Activated T-helper 2 cell treated with anti-CD3 and anti-CD28 coated beads, Interferon-gamma antibody, Interleukin-2, Interleukin-4, amounts not matched to agents 10 μg/mL and 5 μg/mL and 100 μg/mL, durations not matched to agents 14 hours and 24 hours and 36 hours (primary cell): ENCODE measurements around the gene DYNC1H1. TPM values are rescaled to one million over a fixed set of nuclear protein-coding genes. Genes with fewer than 3 reads are reported as not detected.
"Not testable (repeated sequence)": the region's sequence is repeated elsewhere in the genome, so short reads cannot be mapped to it uniquely, and the experiment has no call there.

Source experiments
- DNase-seq: peaks from one replicate; pipeline ENCODE4 v3.0.0; 2021; ENCODE audit warnings: low spot score
- H3K27ac Mint-ChIP-seq: one replicate; pipeline ENCODE4 v1.8.0; 2021; ENCODE audit warnings: mixed read lengths
- H3K27me3 Mint-ChIP-seq: one replicate; pipeline ENCODE4 v1.8.0; 2021; ENCODE audit warnings: low read depth, mixed read lengths
- H3K36me3 Mint-ChIP-seq: one replicate; pipeline ENCODE4 v1.8.0; 2021; ENCODE audit warnings: low read depth, mixed read lengths
- H3K4me1 Mint-ChIP-seq: one replicate; pipeline ENCODE4 v1.8.0; 2021; ENCODE audit warnings: low read depth, mixed read lengths
- H3K4me3 Mint-ChIP-seq: one replicate; pipeline ENCODE4 v1.8.0; 2021; ENCODE audit warnings: low read depth, mild to moderate bottlenecking, moderate library complexity, mixed read lengths
- H3K9me3 Mint-ChIP-seq: one replicate; pipeline ENCODE4 v1.8.0; 2021; ENCODE audit warnings: mixed read lengths
- intact Hi-C: fragments of 100-400 bp; cut with micrococcal nuclease; formaldehyde crosslinking; loops from one replicate; pipeline ENCODE4 v1.15.1; 2023
- total RNA-seq: library from RNA; stranded (reverse); gene quantifications from 2 replicates; pipeline ENCODE4 v1.2.3, GENCODE V29; 2022

The DYNC1H1 gene
- total RNA-seq, 1 donor from 2014 or later = 286 TPM

GRCh38 chr14:102056694-102057442 is 92.5 kb downstream of the DYNC1H1 start:
- no peak overlapping the region for H3K27ac Mint-ChIP-seq
- peaks cover under 1% of the 10 kb centered on the region for H3K4me1 Mint-ChIP-seq
- intact Hi-C loops = no loop called here
- H3K9me3 Mint-ChIP-seq = no peaks in the 10 kb centered on the region
- H3K4me3 Mint-ChIP-seq = no peak overlapping the region
- no peaks in the 10 kb centered on the region for H3K27me3 Mint-ChIP-seq
- H3K36me3 Mint-ChIP-seq = peaks cover 14% of the 10 kb centered on the region
- DNase-seq = no peak

DNA sequence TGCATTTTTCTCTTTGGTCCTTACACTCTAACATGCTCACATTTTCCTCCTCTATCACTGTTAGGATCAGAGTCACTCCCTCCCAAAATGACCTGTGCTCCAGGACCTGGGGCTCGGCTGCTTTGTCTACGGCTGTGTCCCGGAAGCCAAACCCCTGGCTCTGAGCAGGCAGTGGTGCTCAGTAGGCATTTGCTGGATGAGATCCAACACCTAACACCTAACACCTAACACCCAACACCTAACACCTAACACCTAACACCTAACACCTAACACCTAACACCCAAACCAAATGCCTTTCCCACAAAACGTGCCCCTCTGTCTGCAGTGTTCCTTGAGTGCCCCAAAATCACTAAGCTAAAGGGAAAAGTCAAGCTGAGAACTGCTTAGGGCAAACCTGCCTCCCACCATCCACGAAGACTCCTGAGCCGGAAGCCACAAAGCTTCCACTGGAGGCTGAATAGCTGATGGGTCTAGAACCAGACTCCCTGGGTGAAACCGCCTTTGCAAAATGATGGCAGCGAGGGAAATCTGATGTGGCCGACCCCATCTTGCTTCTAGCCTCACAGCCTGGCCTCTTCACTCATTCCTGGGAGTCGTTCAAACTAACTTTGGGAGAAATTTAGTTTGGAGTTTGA is 93.2 kb downstream of the DYNC1H1 start:
- Mint-ChIP-seq H3K36me3 (peaks cover 8% of the 10 kb centered on the region), H3K27ac (no peak overlapping the region), H3K27me3 (no peaks in the 10 kb centered on the region), H3K4me3 (no peak overlapping the region), H3K9me3 (no peaks in the 10 kb centered on the region), H3K4me1 (peaks cover 2% of the 10 kb centered on the region)
- DNase-seq = no peak
- intact Hi-C loops = no loop called here

GRCh38 chr14:102058146-102058545 is 93.8 kb downstream of the DYNC1H1 start:
- H3K36me3 Mint-ChIP-seq = peaks cover 4% of the 10 kb centered on the region
- H3K4me3 Mint-ChIP-seq = no peak overlapping the region
- H3K9me3 Mint-ChIP-seq = no peaks in the 10 kb centered on the region

GRCh38 chr14:102058961-102059360 is 94.6 kb downstream of the DYNC1H1 start:
- Mint-ChIP-seq H3K36me3 (peaks cover 4% of the 10 kb centered on the region), H3K4me3 (no peak overlapping the region), H3K27me3 (no peaks in the 10 kb centered on the region), H3K9me3 (no peaks in the 10 kb centered on the region), H3K4me1 (peaks cover 2% of the 10 kb centered on the region), H3K27ac (no peak overlapping the region)
- no peak for DNase-seq
- intact Hi-C loops = no loop called here

More at GRCh38 chr14:102058146-102058545, 93.8 kb downstream of the DYNC1H1 start:
- H3K27ac Mint-ChIP-seq = no peak overlapping the region
- H3K27me3 Mint-ChIP-seq = no peaks in the 10 kb centered on the region
- peaks cover 2% of the 10 kb centered on the region for H3K4me1 Mint-ChIP-seq
- no peak for DNase-seq
- intact Hi-C loops = no loop called here

- Mint-ChIP-seq H3K36me3 (no peaks in the 10 kb centered on the region), H3K4me1 (peaks cover 4% of the 10 kb centered on the region), H3K9me3 (no peaks in the 10 kb centered on the region), H3K4me3 (no peak overlapping the region), H3K27me3 (no peaks in the 10 kb centered on the region), H3K27ac (no peak overlapping the region)
- DNase-seq = peak; percentile 59
- intact Hi-C loops = loop anchor here (1.0 kb wide), 1 partner anchor 33 kb away; no protein-coding TSS in a partner anchor
Measured at GRCh38 chr14:102063109-102063807, 98.9 kb downstream of the DYNC1H1 start.

GRCh38 chr14:102063808-102064429 is 99.5 kb downstream of the DYNC1H1 start:
- Mint-ChIP-seq H3K4me3 (no peak overlapping the region), H3K4me1 (peaks cover 4% of the 10 kb centered on the region), H3K27ac (no peak overlapping the region), H3K27me3 (no peaks in the 10 kb centered on the region), H3K36me3 (no peaks in the 10 kb centered on the region), H3K9me3 (no peaks in the 10 kb centered on the region)
- DNase-seq = no peak
- intact Hi-C loops = loop anchor here (1.0 kb wide), 1 partner anchor 32 kb away; no protein-coding TSS in a partner anchor

DNA sequence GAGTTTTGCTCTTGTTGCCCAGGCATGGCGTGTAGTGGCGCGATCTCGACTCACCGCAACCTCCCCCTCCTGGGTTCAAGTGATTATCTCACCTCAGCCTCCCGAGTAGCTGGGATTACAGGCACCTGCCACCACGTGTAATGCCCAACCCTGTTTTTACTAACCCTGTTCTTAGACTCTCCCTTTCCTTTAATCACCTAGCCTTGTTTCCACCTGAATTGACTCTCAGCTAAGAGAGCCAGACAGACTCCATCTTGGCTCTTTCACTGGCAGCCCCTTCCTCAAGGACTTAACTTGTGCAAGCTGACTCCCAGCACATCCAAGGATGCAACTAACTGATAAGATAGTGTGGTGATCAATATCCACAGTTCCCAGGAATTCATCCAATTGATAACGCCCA is 100.2 kb downstream of the DYNC1H1 start:
- H3K9me3 Mint-ChIP-seq, DNase-seq, H3K27me3 Mint-ChIP-seq, H3K27ac Mint-ChIP-seq, H3K4me1 Mint-ChIP-seq, H3K4me3 Mint-ChIP-seq, intact Hi-C loops, H3K36me3 Mint-ChIP-seq: not testable (repeated sequence)

- no peak for DNase-seq
- Mint-ChIP-seq H3K27me3 (no peaks in the 10 kb centered on the region), H3K4me1 (peaks cover 4% of the 10 kb centered on the region), H3K9me3 (no peaks in the 10 kb centered on the region), H3K27ac (no peak overlapping the region), H3K36me3 (peaks cover 4% of the 10 kb centered on the region), H3K4me3 (no peak overlapping the region)
- intact Hi-C loops = no loop called here
Measured at GRCh38 chr14:102066041-102066451, 101.7 kb downstream of the DYNC1H1 start.

DNA sequence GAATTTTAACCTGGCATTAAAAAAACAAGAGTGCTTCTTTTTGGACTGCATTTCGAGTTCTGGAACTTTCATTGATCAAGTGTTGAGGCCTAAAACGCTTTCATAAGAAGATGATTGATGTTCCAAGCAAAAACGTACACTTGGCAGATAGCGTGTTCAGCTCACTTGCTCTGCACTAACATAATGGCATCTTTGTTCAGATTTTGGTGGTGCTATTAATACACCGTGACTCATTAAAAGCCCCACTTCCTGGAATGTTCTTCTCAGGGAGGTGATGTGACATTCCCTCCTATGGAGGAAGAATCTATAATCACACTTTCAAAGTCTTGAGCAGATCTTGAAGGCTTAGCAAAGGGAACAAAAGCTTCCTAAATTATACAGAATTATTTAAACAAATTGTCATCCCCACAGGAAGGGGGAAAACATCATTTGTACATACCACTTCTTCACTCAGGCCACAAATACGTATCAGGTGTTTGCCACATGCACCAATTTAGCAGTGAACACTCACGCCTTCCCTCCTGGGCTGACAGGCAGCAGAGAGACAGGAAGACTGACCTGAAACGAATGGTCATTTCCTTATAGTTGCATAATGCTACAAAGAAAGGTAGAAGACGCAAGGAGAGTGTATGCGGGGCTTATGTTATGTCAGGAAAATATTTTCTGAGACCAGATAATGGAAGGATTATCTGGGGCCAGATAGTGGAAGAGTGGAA is 107.1 kb downstream of the DYNC1H1 start:
- H3K27me3 Mint-ChIP-seq = no peaks in the 10 kb centered on the region
- no peak overlapping the region for H3K27ac Mint-ChIP-seq
- H3K9me3 Mint-ChIP-seq = no peaks in the 10 kb centered on the region
- DNase-seq = no peak
- H3K4me3 Mint-ChIP-seq = no peak overlapping the region
- H3K4me1 Mint-ChIP-seq = no peaks in the 10 kb centered on the region
- peaks cover 9% of the 10 kb centered on the region for H3K36me3 Mint-ChIP-seq
- intact Hi-C loops = no loop called here

GRCh38 chr14:102074415-102074964 is 110.1 kb downstream of the DYNC1H1 start:
- H3K27ac Mint-ChIP-seq = no peak overlapping the region
- peaks cover 27% of the 10 kb centered on the region for H3K36me3 Mint-ChIP-seq
- intact Hi-C loops = no loop called here
- H3K4me1 Mint-ChIP-seq = no peaks in the 10 kb centered on the region
- no peaks in the 10 kb centered on the region for H3K27me3 Mint-ChIP-seq
- no peak overlapping the region for H3K4me3 Mint-ChIP-seq
- H3K9me3 Mint-ChIP-seq = no peaks in the 10 kb centered on the region
- no peak for DNase-seq

GRCh38 chr14:102075155-102075554 is 110.8 kb downstream of the DYNC1H1 start:
- Mint-ChIP-seq H3K27me3 (no peaks in the 10 kb centered on the region), H3K4me3 (no peak overlapping the region), H3K36me3 (peaks cover 29% of the 10 kb centered on the region), H3K9me3 (no peaks in the 10 kb centered on the region), H3K27ac (no peak overlapping the region), H3K4me1 (no peaks in the 10 kb centered on the region)
- no peak for DNase-seq
- intact Hi-C loops = no loop called here

GRCh38 chr14:102077382-102077709 is 113.0 kb downstream of the DYNC1H1 start:
- Mint-ChIP-seq H3K36me3 (peaks cover 51% of the 10 kb centered on the region), H3K27me3 (no peaks in the 10 kb centered on the region), H3K27ac (no peak overlapping the region), H3K4me1 (peaks cover 10% of the 10 kb centered on the region), H3K9me3 (no peaks in the 10 kb centered on the region), H3K4me3 (no peak overlapping the region)
- intact Hi-C loops = no loop called here
- no peak for DNase-seq
